ENCODE data around the gene ZNF677. TPM values are rescaled to one million over a fixed set of nuclear protein-coding genes. Genes with fewer than 3 reads are reported as not detected.

The ZNF677 gene
- total and polyA plus RNA-seq, 9 of the 15 experiments (the other 6 are each of a cell fraction or from before 2014, with no cell fraction given), result 1.5 to 2.3 (median 1.8) TPM

DNA sequence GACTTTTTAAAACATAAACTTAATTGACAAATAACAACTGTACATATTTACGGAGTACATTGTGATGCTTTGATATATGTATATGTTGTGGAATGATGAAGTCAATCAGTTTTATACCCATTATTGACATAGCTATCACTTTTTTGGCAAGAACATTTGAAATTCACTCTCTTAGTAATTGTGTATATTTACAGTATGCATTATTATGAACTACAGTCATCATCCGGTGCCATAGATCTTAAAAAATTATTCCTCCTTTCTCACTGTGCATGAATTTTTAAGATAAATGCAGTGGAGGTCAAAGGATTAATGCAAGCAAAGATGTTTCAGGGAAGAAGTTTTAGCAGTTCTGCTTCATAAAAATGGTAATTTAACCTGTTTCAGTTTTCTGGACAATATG, 20.8 kb upstream of the ZNF677 start:
- 11% methylated on average over 2 of the region's 2 CpGs for WGBS (ENCODE audit: insufficient coverage, low coverage, missing lambda C conversion rate)
- Histone ChIP-seq H3K4me1 (replicated peaks in 1 of 2; ENCODE audit: control insufficient read depth in 2 of 2, insufficient read depth in 2 of 2, low read length in 2 of 2) (no peaks in the 10 kb centered on the region), H3K79me2 (ENCODE audit: control insufficient read depth, insufficient read depth, low read length) (no peaks in the 10 kb centered on the region), H3K9me1 (ENCODE audit: control insufficient read depth, insufficient read depth, low read length) (no peaks in the 10 kb centered on the region), H3K36me3 (ENCODE audit: control insufficient read depth, insufficient read depth, low read length) (no peaks in the 10 kb centered on the region), H2AFZ (ENCODE audit: low read depth, low read length) (no peak overlapping the region), H3K4me3 (no peak overlapping the region), H3K4me2 (ENCODE audit: insufficient read depth, low read length) (no peak overlapping the region), H3K27ac (ENCODE audit: extremely low read depth, low read depth, low read length) (no peak overlapping the region), H3K9me3 (replicated peaks; ENCODE audit: control insufficient read depth, insufficient read depth, low read depth, low read length) (no peaks in the 10 kb centered on the region), H3K9ac (ENCODE audit: insufficient read depth in 1 of 2, low read depth in 2 of 2, low read length in 2 of 2) (no peak overlapping the region), H4K20me1 (replicated peaks; ENCODE audit: control insufficient read depth, insufficient read depth, low read length) (no peaks in the 10 kb centered on the region), H3K27me3 (ENCODE audit: control insufficient read depth in 2 of 2, insufficient read depth in 2 of 2, low read length in 2 of 2) (0 out of 5 replicates have a peak, but pooled peaks cover 0 to 5% of the 10 kb centered on the region in 2 experiments)
- ChIA-PET POLR2A (no interaction called here), CTCF (ENCODE audit: low intra/inter-chr PET ratio) (no interaction called here)
- ATAC-seq (no peak), DNase-seq (ENCODE audit: extremely low read depth in 1 of 4, low spot score in 3 of 4) (no peak), FAIRE-seq (no peak)
- BruUV-seq (replicated peaks), result no TSS peak
- intact Hi-C loops (cut with micrococcal nuclease) (no loop called here), in situ Hi-C loops (cut with MboI) (no loop called here)
- no peak for TF ChIP-seq ZNF134 (CRISPR knock-in tag; conservative IDR thresholded peaks at IDR 0.05)
- TF ChIP-seq, protein P1, sequence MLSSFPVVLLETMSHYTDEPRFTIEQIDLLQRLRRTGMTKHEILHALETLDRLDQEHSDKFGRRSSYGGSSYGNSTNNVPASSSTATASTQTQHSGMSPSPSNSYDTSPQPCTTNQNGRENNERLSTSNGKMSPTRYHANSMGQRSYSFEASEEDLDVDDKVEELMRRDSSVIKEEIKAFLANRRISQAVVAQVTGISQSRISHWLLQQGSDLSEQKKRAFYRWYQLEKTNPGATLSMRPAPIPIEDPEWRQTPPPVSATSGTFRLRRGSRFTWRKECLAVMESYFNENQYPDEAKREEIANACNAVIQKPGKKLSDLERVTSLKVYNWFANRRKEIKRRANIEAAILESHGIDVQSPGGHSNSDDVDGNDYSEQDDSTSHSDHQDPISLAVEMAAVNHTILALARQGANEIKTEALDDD (IDR thresholded peaks at IDR 0.05), result no peak
- TF ChIP-seq THRAP3 (IDR thresholded peaks at IDR 0.05; ENCODE audit: borderline replicate concordance), result no peak
- no peak for TF ChIP-seq LEF1 (IDR thresholded peaks at IDR 0.05)
- TF ChIP-seq POLR2H (tag; IDR thresholded peaks at IDR 0.05; ENCODE audit: low read depth), result no peak
- no peak for TF ChIP-seq NCOR1 (IDR thresholded peaks at IDR 0.05)
- no peak for TF ChIP-seq ARNT (IDR thresholded peaks at IDR 0.05)
- TF ChIP-seq KLF16 (IDR thresholded peaks at IDR 0.05), result no peak
- TF ChIP-seq KHSRP (IDR thresholded peaks at IDR 0.05), result no peak
- TF ChIP-seq MED1 (CRISPR knock-in tag; IDR thresholded peaks at IDR 0.05; ENCODE audit: borderline replicate concordance), result no peak
- TF ChIP-seq, protein P2, sequence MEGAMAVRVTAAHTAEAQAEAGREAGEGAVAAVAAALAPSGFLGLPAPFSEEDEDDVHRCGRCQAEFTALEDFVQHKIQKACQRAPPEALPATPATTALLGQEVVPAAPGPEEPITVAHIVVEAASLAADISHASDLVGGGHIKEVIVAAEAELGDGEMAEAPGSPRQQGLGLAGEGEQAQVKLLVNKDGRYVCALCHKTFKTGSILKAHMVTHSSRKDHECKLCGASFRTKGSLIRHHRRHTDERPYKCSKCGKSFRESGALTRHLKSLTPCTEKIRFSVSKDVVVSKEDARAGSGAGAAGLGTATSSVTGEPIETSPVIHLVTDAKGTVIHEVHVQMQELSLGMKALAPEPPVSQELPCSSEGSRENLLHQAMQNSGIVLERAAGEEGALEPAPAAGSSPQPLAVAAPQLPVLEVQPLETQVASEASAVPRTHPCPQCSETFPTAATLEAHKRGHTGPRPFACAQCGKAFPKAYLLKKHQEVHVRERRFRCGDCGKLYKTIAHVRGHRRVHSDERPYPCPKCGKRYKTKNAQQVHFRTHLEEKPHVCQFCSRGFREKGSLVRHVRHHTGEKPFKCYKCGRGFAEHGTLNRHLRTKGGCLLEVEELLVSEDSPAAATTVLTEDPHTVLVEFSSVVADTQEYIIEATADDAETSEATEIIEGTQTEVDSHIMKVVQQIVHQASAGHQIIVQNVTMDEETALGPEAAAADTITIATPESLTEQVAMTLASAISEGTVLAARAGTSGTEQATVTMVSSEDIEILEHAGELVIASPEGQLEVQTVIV (CRISPR knock-in tag; IDR thresholded peaks at IDR 0.05; ENCODE audit: borderline replicate concordance), result no peak
